T-cell (primary cell): ENCODE measurements around the gene ANKDD1A. TPM values are rescaled to one million over a fixed set of nuclear protein-coding genes. Genes with fewer than 3 reads are reported as not detected.

ENCODE experiments used
- ATAC-seq, 4 experiments: fragments of 200-7000 bp in 3 of 4; fragments of 150-1000 bp in 1 of 4; cut with Tn5 transposase; replicated peaks in 1 of 4; 1 replicate in 3 of 4; 2 replicates in 1 of 4; pipeline ENCODE4 v1.10.0; 2021; ENCODE audit warnings: moderate library complexity in 3 of 4, mild to moderate bottlenecking in 2 of 4, moderate number of reproducible peaks in 1 of 4
- CTCF ChIA-PET, 2 donors: fragments of 300-600 bp; sonication (Branson Sonifier 250); formaldehyde crosslinking; loops; one replicate each; lab custom pipeline; 2022; ENCODE audit warnings: antibody characterized with exemption in 2 of 2; lab: Charles Lee
- POLR2A ChIA-PET, 2 donors: fragments of 300-600 bp; sonication (Branson Sonifier 250); formaldehyde crosslinking; loops; one replicate each; lab custom pipeline; 2022; ENCODE audit warnings: antibody characterized with exemption in 2 of 2; lab: Charles Lee
- DNase-seq, 35 experiments: peaks; one replicate each; pipeline versions ENCODE4 v3.0.0 to v3.0.0-alpha.2; 2013 to 2023
- H3K27ac ChIP-seq: one replicate; pipeline ENCODE4 v1.5.1; 2013; ENCODE audit warnings: low read length
- H3K27me3 ChIP-seq, 2 experiments: replicated peaks in 1 of 2; 1 replicate in 1 of 2; 2 replicates in 1 of 2; pipeline versions ENCODE4 v1.6.1 to v1.7.0; 2013; ENCODE audit warnings: low read length in 1 of 2, mixed read lengths in 1 of 2; ENCODE audit not compliant: control insufficient read depth in 2 of 2, insufficient read depth in 2 of 2; ENCODE audit errors: extremely low read depth in 1 of 2
- H3K36me3 ChIP-seq, 2 donors: 1 replicate in 1 of 2; 2 replicates in 1 of 2; pipeline versions ENCODE4 v1.6.1 to v1.7.0; 2013; ENCODE audit warnings: low read length in 1 of 2; ENCODE audit not compliant: control insufficient read depth in 2 of 2, insufficient read depth in 1 of 2; ENCODE audit errors: extremely low read depth in 1 of 2
- H3K4me1 ChIP-seq, 2 experiments: 1 replicate in 1 of 2; 2 replicates in 1 of 2; pipeline versions ENCODE4 v1.6.1 to v1.7.0; 2013; ENCODE audit warnings: low read length in 2 of 2, mixed read lengths in 1 of 2; ENCODE audit not compliant: insufficient read depth in 2 of 2, control insufficient read depth in 1 of 2; ENCODE audit errors: extremely low read depth in 1 of 2
- H3K4me3 ChIP-seq, 2 donors: 1 replicate in 1 of 2; 2 replicates in 1 of 2; pipeline versions ENCODE4 v1.5.1 to v1.7.0; 2013; ENCODE audit warnings: mild to moderate bottlenecking in 2 of 2, low read length in 1 of 2, moderate library complexity in 1 of 2; ENCODE audit not compliant: control insufficient read depth in 1 of 2; ENCODE audit errors: extremely low read depth in 1 of 2
- H3K9me3 ChIP-seq: 2 replicates; pipeline ENCODE4 v1.7.0; 2013
- H3K27ac Mint-ChIP-seq, 2 donors: one replicate each; pipeline ENCODE4 v1.8.0; 2020 to 2021; ENCODE audit warnings: mild to moderate bottlenecking in 2 of 2, mixed read lengths in 2 of 2
- H3K27me3 Mint-ChIP-seq, 2 donors: one replicate each; pipeline ENCODE4 v1.8.0; 2021 to 2022; ENCODE audit warnings: mixed read lengths in 2 of 2
- H3K36me3 Mint-ChIP-seq: one replicate; pipeline ENCODE4 v1.8.0; 2021; ENCODE audit warnings: mixed read lengths
- H3K4me1 Mint-ChIP-seq, 3 donors: one replicate each; pipeline ENCODE4 v1.8.0; 2020 to 2022; ENCODE audit warnings: mixed read lengths in 3 of 3, mild to moderate bottlenecking in 1 of 3
- H3K4me3 Mint-ChIP-seq, 3 donors: one replicate each; pipeline ENCODE4 v1.8.0; 2020 to 2022; ENCODE audit warnings: mild to moderate bottlenecking in 3 of 3, mixed read lengths in 3 of 3, moderate library complexity in 3 of 3
- H3K9me3 Mint-ChIP-seq, 3 donors: one replicate each; pipeline ENCODE4 v1.8.0; 2020 to 2022; ENCODE audit warnings: mixed read lengths in 3 of 3
- WGBS: methylation state at CpG from one replicate; pipeline ENCODE4 v1.1.5; 2013; ENCODE audit warnings: missing lambda C conversion rate; ENCODE audit not compliant: insufficient coverage; 5-methylcytosine and 5-hydroxymethylcytosine counted together
- total RNA-seq, 35 experiments: library from RNA in 6 of 35; stranded (reverse) in 6 of 35; fragments of 120-200 nt in 1 of 35; gene quantifications; one replicate each; pipeline versions ENCODE4 v1.2.1 to v1.2.4 and lab custom pipeline; 2013 to 2026

The ANKDD1A gene
- total RNA-seq, 5 donors from 2014 or later (not counting 1 experiment from before 2014, with no cell fraction given): 1.7 to 13.4 (median 7.9) TPM

GRCh38 chr15:64959128-64959527 lies 47.4 kb downstream of the ANKDD1A start:
- Histone ChIP-seq H3K27ac (no peak overlapping the region), H3K4me3 (no peak overlapping the region), H3K36me3 (peaks cover 18 to 72% of the 10 kb centered on the region in 2 donors), H3K27me3 (no peaks in the 10 kb centered on the region), H3K9me3 (no peaks in the 10 kb centered on the region), H3K4me1 (no peaks in the 10 kb centered on the region)
- WGBS: 93% methylated on average over 3 of the region's 9 CpGs
- Mint-ChIP-seq H3K27me3 (no peaks in the 10 kb centered on the region), H3K4me3 (no peak overlapping the region), H3K4me1 (peaks cover 0 to 10% (median 9%) of the 10 kb centered on the region in 3 donors), H3K27ac (peak overlapping the region in 1 of 2 donors; percentile 65), H3K36me3 (peaks cover 52% of the 10 kb centered on the region), H3K9me3 (no peaks in the 10 kb centered on the region)
- CTCF ChIA-PET: no interaction called here
- ATAC-seq: no peak
- DNase-seq: no peak
- POLR2A ChIA-PET: no interaction called here

GRCh38 chr15:64960153-64960552 lies 48.5 kb downstream of the ANKDD1A start:
- no peak overlapping the region for H3K27ac Mint-ChIP-seq
- H3K4me1 Mint-ChIP-seq: no peaks in the 10 kb centered on the region
- ChIA-PET POLR2A (interaction anchor here in 1 of 2 donors (0.6 kb wide), 1 partner anchor 836 kb away, joined by 4 read pairs; no protein-coding TSS in a partner anchor), CTCF (no interaction called here)
- H3K36me3 Mint-ChIP-seq: peaks cover 61% of the 10 kb centered on the region
- H3K4me3 Mint-ChIP-seq: no peak overlapping the region
- H3K27me3 ChIP-seq: no peaks in the 10 kb centered on the region
- H3K27me3 Mint-ChIP-seq: no peaks in the 10 kb centered on the region
- DNase-seq (no peak), ATAC-seq (no peak)
- H3K36me3 ChIP-seq: peaks cover 23 to 78% of the 10 kb centered on the region in 2 donors
- no peaks in the 10 kb centered on the region for H3K9me3 ChIP-seq
- no peaks in the 10 kb centered on the region for H3K9me3 Mint-ChIP-seq
- H3K4me1 ChIP-seq: no peaks in the 10 kb centered on the region
- no peak overlapping the region for H3K27ac ChIP-seq
- no CpG with 5 or more reads among the region's 6 CpGs for WGBS
- no peak overlapping the region for H3K4me3 ChIP-seq

- CTCF ChIA-PET: no interaction called here
- DNase-seq (no peak), ATAC-seq (no peak)
- H3K4me3 Mint-ChIP-seq: no peak overlapping the region
- Histone ChIP-seq H3K4me3 (no peak overlapping the region), H3K36me3 (peaks cover 23 to 73% of the 10 kb centered on the region in 2 donors), H3K27ac (no peak overlapping the region), H3K4me1 (no peaks in the 10 kb centered on the region), H3K9me3 (no peaks in the 10 kb centered on the region), H3K27me3 (no peaks in the 10 kb centered on the region)
- peaks cover 61% of the 10 kb centered on the region for H3K36me3 Mint-ChIP-seq
- H3K27me3 Mint-ChIP-seq: no peaks in the 10 kb centered on the region
- no peaks in the 10 kb centered on the region for H3K9me3 Mint-ChIP-seq
- H3K27ac Mint-ChIP-seq: no peak overlapping the region
- H3K4me1 Mint-ChIP-seq: no peaks in the 10 kb centered on the region
- 100% methylated on average over 5 of the region's 5 CpGs for WGBS
- POLR2A ChIA-PET: no interaction called here
These were observed 49.3 kb downstream of the ANKDD1A start for GRCh38 chr15:64961013-64961412.

- CTCF ChIA-PET: interaction anchor here in 1 of 2 donors (0.7 kb wide), 1 partner anchor 111 kb away, joined by 4 read pairs; no protein-coding TSS in a partner anchor
- H3K27me3 ChIP-seq: no peaks in the 10 kb centered on the region
- WGBS: no CpG with 5 or more reads among the region's 1 CpG
These were observed 57.7 kb downstream of the ANKDD1A start for GRCh38 chr15:64969401-64969800.

GRCh38 chr15:64970698-64971097 lies 59.0 kb downstream of the ANKDD1A start:
- H3K36me3 ChIP-seq: peaks cover 3 to 56% of the 10 kb centered on the region in 2 donors
- Mint-ChIP-seq H3K27ac (no peak overlapping the region), H3K27me3 (no peaks in the 10 kb centered on the region), H3K36me3 (peaks cover 32% of the 10 kb centered on the region), H3K4me3 (no peak overlapping the region), H3K4me1 (no peaks in the 10 kb centered on the region), H3K9me3 (no peaks in the 10 kb centered on the region)
- H3K4me1 ChIP-seq: no peaks in the 10 kb centered on the region
- CTCF ChIA-PET: no interaction called here
- no peak overlapping the region for H3K4me3 ChIP-seq
- no peak for ATAC-seq
- POLR2A ChIA-PET: no interaction called here
- WGBS: 100% methylated on average over 2 of the region's 7 CpGs
- no peak for DNase-seq
- H3K27ac ChIP-seq: no peak overlapping the region
- no peaks in the 10 kb centered on the region for H3K27me3 ChIP-seq
- H3K9me3 ChIP-seq: no peaks in the 10 kb centered on the region

More at GRCh38 chr15:64969401-64969800, 57.7 kb downstream of the ANKDD1A start:
- no peaks in the 10 kb centered on the region for H3K9me3 Mint-ChIP-seq
- Histone ChIP-seq H3K9me3 (no peaks in the 10 kb centered on the region), H3K4me1 (no peaks in the 10 kb centered on the region), H3K27ac (no peak overlapping the region), H3K36me3 (peaks cover 5 to 57% of the 10 kb centered on the region in 2 donors), H3K4me3 (no peak overlapping the region)
- ATAC-seq: no peak
- no peak overlapping the region for H3K27ac Mint-ChIP-seq
- no peak for DNase-seq
- no peak overlapping the region for H3K4me3 Mint-ChIP-seq
- H3K36me3 Mint-ChIP-seq: peaks cover 35% of the 10 kb centered on the region
- no peaks in the 10 kb centered on the region for H3K4me1 Mint-ChIP-seq
- POLR2A ChIA-PET: no interaction called here
- no peaks in the 10 kb centered on the region for H3K27me3 Mint-ChIP-seq

- ATAC-seq: no peak
- no peaks in the 10 kb centered on the region for H3K27me3 Mint-ChIP-seq
- H3K4me3 ChIP-seq: no peak overlapping the region
- no peaks in the 10 kb centered on the region for H3K4me1 Mint-ChIP-seq
- H3K36me3 Mint-ChIP-seq: peaks cover 41% of the 10 kb centered on the region
- H3K4me1 ChIP-seq: no peaks in the 10 kb centered on the region
- no peaks in the 10 kb centered on the region for H3K27me3 ChIP-seq
- ChIA-PET POLR2A (interaction anchor here in 1 of 2 donors (0.6 kb wide), 1 partner anchor 15 kb away, joined by 3 read pairs; no protein-coding TSS in a partner anchor), CTCF (no interaction called here)
- H3K27ac ChIP-seq: no peak overlapping the region
- WGBS: no CpG with 5 or more reads among the region's 5 CpGs
- DNase-seq: no peak
- no peaks in the 10 kb centered on the region for H3K9me3 ChIP-seq
- H3K4me3 Mint-ChIP-seq: no peak overlapping the region
- H3K9me3 Mint-ChIP-seq: no peaks in the 10 kb centered on the region
- no peak overlapping the region for H3K27ac Mint-ChIP-seq
- H3K36me3 ChIP-seq: peaks cover 4 to 66% of the 10 kb centered on the region in 2 donors
These were observed 63.7 kb downstream of the ANKDD1A start for GRCh38 chr15:64975390-64975789.
